C4-2B (cell line): ENCODE results near the gene ACSM3.

Source experiments
- H3K27ac ChIP-seq: fragments of 450-650 bp; 2 replicates; pipeline ENCODE4 v1.5.1; 2017
- CTCF ChIP-seq: fragments of 450-650 bp; conservative IDR thresholded peaks from 2 replicates; pipeline ENCODE4 v1.5.1; 2017; ENCODE audit warnings: mild to moderate bottlenecking
- ZFX ChIP-seq: fragments of 450-650 bp; IDR thresholded peaks from 2 replicates; pipeline ENCODE4 v1.6.1; 2017

ACSM3 gene

GRCh38 chr16:20798364-20798763 is 34.5 kb downstream of the ACSM3 start:
- TF ChIP-seq ZFX (no peak), CTCF (no peak)
- no peak overlapping the region for H3K27ac ChIP-seq

GRCh38 chr16:20799599-20799998 is 35.8 kb downstream of the ACSM3 start:
- no peak overlapping the region for H3K27ac ChIP-seq

GRCh38 chr16:20801278-20801677 is 37.5 kb downstream of the ACSM3 start:
- no peak overlapping the region for H3K27ac ChIP-seq
- TF ChIP-seq CTCF (no peak), ZFX (no peak)

More at GRCh38 chr16:20799599-20799998, 35.8 kb downstream of the ACSM3 start:
- no peak for TF ChIP-seq ZFX
- TF ChIP-seq CTCF: peak; percentile 73

GRCh38 chr16:20803192-20803560 is 39.4 kb downstream of the ACSM3 start:
- TF ChIP-seq CTCF: no peak
- no peak for TF ChIP-seq ZFX
- H3K27ac ChIP-seq: no peak overlapping the region

- H3K27ac ChIP-seq: peak overlapping the region; percentile 39
- TF ChIP-seq ZFX (no peak), CTCF (no peak)
Observed at GRCh38 chr16:20803561-20804214, 39.9 kb downstream of the ACSM3 start.

GRCh38 chr16:20805684-20806167 is 41.9 kb downstream of the ACSM3 start:
- peak overlapping the region; percentile 98 for H3K27ac ChIP-seq
- peak; percentile 83 for TF ChIP-seq ZFX

GRCh38 chr16:20806168-20807050 is 42.6 kb downstream of the ACSM3 start, which contains the start of the genes ERI2 and REXO5:
TSS of gene ERI2 (minus strand) at chr16:20806472. CDS start at chr16:20806430, 42 bp downstream.
TSS of gene REXO5 (plus strand) at chr16:20806527. CDS start at chr16:20806954, 427 bp downstream.
- peak within 1 kb of the TSS; percentile 98 for H3K27ac ChIP-seq
- TF ChIP-seq ZFX (no peak; the same call in 1 of the 2 replicates), CTCF (peak; percentile 58)
